ENCODE results near the gene ZNF670.

GRCh38 chr1:247043406-247043805, 35.2 kb downstream of the ZNF670 start:
- TF ChIP-seq CTCF (IDR thresholded peaks at IDR 0.05) (no peak), ZFX (IDR thresholded peaks at IDR 0.05; ENCODE audit: borderline replicate concordance) (no peak)
